Uterus (tissue), 4 donors: ENCODE data around the gene AAK1. TPM values are rescaled to one million over a fixed set of nuclear protein-coding genes. Genes with fewer than 3 reads are reported as not detected.
"Not testable (repeated sequence)": the region's sequence is repeated elsewhere in the genome, so short reads cannot be mapped to it uniquely, and the experiment has no call there.

ENCODE experiments used
- DNase-seq, 2 donors: peaks; one replicate each; pipeline ENCODE4 v3.0.0-alpha.2; 2019 to 2020
- H3K27ac ChIP-seq, 2 donors: fragments of 200-600 bp; sonication (generic); 1 replicate in 1 of 2; 2 replicates in 1 of 2; pipeline ENCODE4 v1.5.1; 2016 to 2018
- H3K27me3 ChIP-seq, 2 donors: fragments of 200-600 bp; sonication (generic); one replicate each; pipeline ENCODE4 v1.5.1; 2018 to 2019; ENCODE audit warnings: control low read depth in 1 of 2
- H3K36me3 ChIP-seq, 2 donors: fragments of 200-600 bp; sonication (generic); one replicate each; pipeline ENCODE4 v1.5.1; 2019; ENCODE audit warnings: control low read depth in 1 of 2
- H3K4me1 ChIP-seq, 2 donors: fragments of 200-600 bp; sonication (generic); one replicate each; pipeline ENCODE4 v1.5.1; 2018 to 2019; ENCODE audit warnings: control low read depth in 1 of 2
- H3K4me3 ChIP-seq, 2 donors: fragments of 200-600 bp; sonication (generic); 1 replicate in 1 of 2; 2 replicates in 1 of 2; pipeline ENCODE4 v1.5.1; 2018 to 2019; ENCODE audit warnings: mild to moderate bottlenecking in 1 of 2
- H3K9me3 ChIP-seq, 2 donors: fragments of 200-600 bp; sonication (generic); one replicate each; pipeline ENCODE4 v1.5.1; 2019; ENCODE audit warnings: control low read depth in 1 of 2
- POLR2A ChIP-seq, 2 donors: fragments of 450-650 bp; IDR thresholded peaks; one replicate each; pipeline ENCODE4 v1.6.1; 2016; ENCODE audit warnings: antibody characterized with exemption in 2 of 2, mild to moderate bottlenecking in 1 of 2, moderate library complexity in 1 of 2
- intact Hi-C: fragments of 100-400 bp; cut with DNase I; formaldehyde crosslinking; loops from one replicate; pipeline ENCODE4 v1.15.1; 2023; ENCODE audit warnings: low total_unique reads
- small RNA-seq: library from RNA; depleted of rRNA; stranded (forward); fragments of <200 nt; gene quantifications from one replicate; pipeline ENCODE3, GENCODE V24; 2016
- total RNA-seq, 4 donors: library from RNA; depleted of rRNA in 3 of 4; stranded (reverse); fragments of >200 nt in 3 of 4; gene quantifications; one replicate each; pipeline versions ENCODE4 v1.1.0 to v1.2.4, GENCODE V29; 2014 to 2023
- TF ChIP-seq, protein P1 (sequence below), 4 experiments: fragments of 200-600 bp in 2 of 4; fragments of 450-650 bp in 2 of 4; sonication (generic) in 2 of 4; IDR thresholded peaks; one replicate each; pipeline ENCODE4 v1.5.1; 2016 to 2019; ENCODE audit warnings: antibody characterized with exemption in 4 of 4, mild to moderate bottlenecking in 2 of 4, moderate library complexity in 1 of 4
- donor health status: DM: yes; HTN: yes; CAD: no.

AAK1 gene
- total RNA-seq, 4 donors from 2014 or later = 13.1 to 66.3 (median 32.5) TPM

DNA sequence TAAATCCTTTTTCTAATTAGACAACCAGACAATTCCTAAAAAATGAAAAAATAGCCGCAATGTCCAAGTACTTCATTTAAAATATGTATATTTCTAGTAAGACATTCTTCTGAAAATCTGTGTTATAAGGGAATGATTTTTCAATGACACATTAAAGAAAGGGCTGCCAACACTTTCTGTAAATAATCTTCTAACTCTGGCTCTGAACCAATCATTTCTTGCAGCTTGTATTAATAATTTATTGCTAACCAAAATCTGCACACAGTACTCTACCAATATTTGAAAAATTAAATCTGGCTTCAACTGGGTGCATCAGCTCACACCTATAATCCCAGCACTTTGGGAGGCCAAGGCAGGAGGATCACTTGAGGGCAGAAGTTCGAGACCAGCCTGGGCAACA lies 214.6 kb downstream of the AAK1 start:
- Histone ChIP-seq H3K27ac (no peak overlapping the region), H3K4me1 (no peaks in the 10 kb centered on the region), H3K27me3 (no peaks in the 10 kb centered on the region), H3K9me3 (no peaks in the 10 kb centered on the region), H3K36me3 (no peaks in the 10 kb centered on the region), H3K4me3 (no peak overlapping the region)
- TF ChIP-seq POLR2A (IDR thresholded peaks at IDR 0.05) = no peak
- TF ChIP-seq, protein P1, sequence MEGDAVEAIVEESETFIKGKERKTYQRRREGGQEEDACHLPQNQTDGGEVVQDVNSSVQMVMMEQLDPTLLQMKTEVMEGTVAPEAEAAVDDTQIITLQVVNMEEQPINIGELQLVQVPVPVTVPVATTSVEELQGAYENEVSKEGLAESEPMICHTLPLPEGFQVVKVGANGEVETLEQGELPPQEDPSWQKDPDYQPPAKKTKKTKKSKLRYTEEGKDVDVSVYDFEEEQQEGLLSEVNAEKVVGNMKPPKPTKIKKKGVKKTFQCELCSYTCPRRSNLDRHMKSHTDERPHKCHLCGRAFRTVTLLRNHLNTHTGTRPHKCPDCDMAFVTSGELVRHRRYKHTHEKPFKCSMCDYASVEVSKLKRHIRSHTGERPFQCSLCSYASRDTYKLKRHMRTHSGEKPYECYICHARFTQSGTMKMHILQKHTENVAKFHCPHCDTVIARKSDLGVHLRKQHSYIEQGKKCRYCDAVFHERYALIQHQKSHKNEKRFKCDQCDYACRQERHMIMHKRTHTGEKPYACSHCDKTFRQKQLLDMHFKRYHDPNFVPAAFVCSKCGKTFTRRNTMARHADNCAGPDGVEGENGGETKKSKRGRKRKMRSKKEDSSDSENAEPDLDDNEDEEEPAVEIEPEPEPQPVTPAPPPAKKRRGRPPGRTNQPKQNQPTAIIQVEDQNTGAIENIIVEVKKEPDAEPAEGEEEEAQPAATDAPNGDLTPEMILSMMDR (IDR thresholded peaks at IDR 0.05) = no peak
- no peak for DNase-seq
- intact Hi-C loops = no loop called here

DNA sequence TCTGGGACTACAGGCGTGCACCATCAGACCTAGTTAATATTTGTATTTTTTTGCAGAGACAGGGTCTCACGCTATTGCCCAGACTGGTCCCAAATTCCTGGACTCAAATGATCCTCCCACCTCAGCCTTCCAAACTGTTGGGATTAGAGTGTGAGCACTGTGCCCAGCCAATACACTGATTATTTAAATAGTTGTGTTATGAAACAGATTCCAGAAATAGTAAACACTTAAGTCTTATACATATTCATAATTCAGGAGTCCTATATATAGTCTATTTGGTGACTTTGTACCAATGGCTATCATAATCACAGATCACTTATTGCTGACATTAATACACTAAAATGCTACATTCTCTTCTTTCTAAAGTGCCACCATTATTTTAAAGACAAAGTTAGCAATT lies 219.1 kb downstream of the AAK1 start:
- Histone ChIP-seq H3K27me3 (no peaks in the 10 kb centered on the region), H3K9me3 (no peaks in the 10 kb centered on the region), H3K4me1 (peaks cover 0 to 3% of the 10 kb centered on the region in 2 donors), H3K4me3 (no peak overlapping the region), H3K27ac (no peak overlapping the region), H3K36me3 (no peaks in the 10 kb centered on the region)
- TF ChIP-seq, protein P1 (IDR thresholded peaks at IDR 0.05) = no peak
- TF ChIP-seq POLR2A (IDR thresholded peaks at IDR 0.05) = no peak
- no peak for DNase-seq
- intact Hi-C loops = no loop called here

DNA sequence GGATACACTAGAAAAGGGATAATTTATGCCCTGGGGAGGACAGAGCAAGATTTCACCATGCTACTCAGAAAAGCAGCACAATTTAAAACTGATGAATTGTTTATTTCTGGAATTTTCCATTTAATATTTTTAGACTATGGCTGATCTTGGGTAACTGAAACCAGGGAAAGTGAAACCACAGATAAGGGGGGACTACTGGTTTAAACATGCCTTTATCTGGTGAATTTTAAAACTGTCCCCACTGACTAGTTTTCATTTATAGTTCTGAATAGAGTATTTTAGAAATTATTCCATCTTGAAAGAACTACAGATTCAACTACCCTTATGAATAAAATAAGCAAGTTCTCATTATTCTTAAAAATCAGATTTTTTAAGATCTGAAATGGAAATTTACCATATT lies 221.3 kb downstream of the AAK1 start:
- no peak for DNase-seq
- no peak for TF ChIP-seq POLR2A (IDR thresholded peaks at IDR 0.05)
- TF ChIP-seq, protein P1 (IDR thresholded peaks at IDR 0.05) = no peak
- H3K4me1 ChIP-seq = peaks cover 0 to 3% of the 10 kb centered on the region in 2 donors
- H3K27me3 ChIP-seq = no peaks in the 10 kb centered on the region
- H3K9me3 ChIP-seq = no peaks in the 10 kb centered on the region
- H3K36me3 ChIP-seq = no peaks in the 10 kb centered on the region
- no peak overlapping the region for H3K4me3 ChIP-seq
- intact Hi-C loops = no loop called here
- peak overlapping the region in 1 of 2 donors; percentile 22 for H3K27ac ChIP-seq

DNA sequence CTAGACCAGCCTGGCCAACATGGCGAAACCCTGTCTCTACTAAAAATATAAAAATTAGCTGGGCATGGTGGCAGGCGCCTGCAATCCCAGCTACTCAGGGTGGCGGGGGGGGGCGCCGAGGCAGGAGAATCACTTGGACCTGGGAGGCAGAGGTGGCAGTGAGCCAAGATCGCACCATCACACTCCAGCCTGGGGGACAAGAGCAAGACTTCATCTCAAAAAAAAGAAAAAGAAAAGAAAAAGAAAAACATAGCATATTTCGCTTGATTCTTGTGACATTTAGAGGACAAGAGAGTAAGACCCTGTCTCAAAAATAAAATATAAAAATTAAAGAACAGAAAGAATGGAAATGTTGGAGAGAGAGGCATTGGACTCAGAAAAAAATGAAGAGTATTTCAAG lies 224.4 kb downstream of the AAK1 start:
- H3K27ac ChIP-seq, DNase-seq, intact Hi-C loops, H3K9me3 ChIP-seq, H3K4me1 ChIP-seq, H3K36me3 ChIP-seq, H3K27me3 ChIP-seq, H3K4me3 ChIP-seq: not testable (repeated sequence)

DNA sequence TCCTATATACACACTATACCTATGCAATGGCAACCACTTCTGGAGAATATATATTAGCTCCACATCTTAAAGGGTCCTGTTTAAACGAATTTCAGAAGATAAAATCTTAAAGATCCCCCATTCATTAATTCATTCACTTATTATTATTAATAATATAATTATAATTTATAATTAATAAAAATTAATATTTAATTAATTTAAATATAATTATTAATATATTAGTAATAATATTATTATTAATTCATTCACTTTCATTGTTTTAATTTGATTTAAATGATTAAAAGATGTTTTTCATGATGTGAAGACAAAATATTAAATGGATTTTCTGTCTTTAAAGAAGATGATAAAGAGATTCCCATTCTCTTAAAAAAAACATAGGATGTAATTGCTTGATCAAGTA lies 227.4 kb downstream of the AAK1 start:
- no peak for DNase-seq
- no peak overlapping the region for H3K27ac ChIP-seq
- no peak overlapping the region for H3K4me3 ChIP-seq
- TF ChIP-seq, protein P1 (IDR thresholded peaks at IDR 0.05) = no peak
- TF ChIP-seq POLR2A (IDR thresholded peaks at IDR 0.05) = no peak
- H3K36me3 ChIP-seq = no peaks in the 10 kb centered on the region
- H3K9me3 ChIP-seq = no peaks in the 10 kb centered on the region
- intact Hi-C loops = no loop called here
- no peaks in the 10 kb centered on the region for H3K27me3 ChIP-seq
- no peaks in the 10 kb centered on the region for H3K4me1 ChIP-seq

Small RNA genes within 50 kb of the gene (small RNA-seq; reads per million reads assigned to genes)
- gene RN7SL604P (not detected), gene SNORA36C (not detected)

Other genes with a start within 250 kb of the AAK1 start
- gene NFU1, start 206.3 kb downstream of the AAK1 start, total RNA-seq = 10 to 100 TPM; 24.4 to 55.3 (median 41.6) TPM
- gene ANXA4, start 98.4 kb upstream of the AAK1 start, total RNA-seq = 10 to 100 TPM; 17.4 to 78.5 (median 32.4) TPM
- gene GMCL1, start 185.9 kb upstream of the AAK1 start, total RNA-seq = 10 to 100 TPM in 3 of 4 donors, 1 to 10 TPM in 1; 5.6 to 23.3 (median 16.1) TPM